NCI-H524 (cell line): ENCODE measurements around the gene PPP4R4.
"Not testable (repeated sequence)": the region's sequence is repeated elsewhere in the genome, so short reads cannot be mapped to it uniquely, and the experiment has no call there.

Experiments
- DNase-seq, 2 experiments: peaks; one replicate each; lab custom pipeline; 2025; lab: John Stamatoyannopoulos, UW

PPP4R4 gene

GRCh38 chr14:94145902-94146527 is 28.1 kb upstream of the PPP4R4 start:
- DNase-seq: peak; percentile 16 to 78

GRCh38 chr14:94152676-94153075 is 21.4 kb upstream of the PPP4R4 start:
- DNase-seq: no peak

- no peak for DNase-seq
Observed at GRCh38 chr14:94153750-94154342, 20.3 kb upstream of the PPP4R4 start.

GRCh38 chr14:94156143-94156542 is 18.0 kb upstream of the PPP4R4 start:
- DNase-seq: not testable (repeated sequence)

- DNase-seq: no peak
Observed at GRCh38 chr14:94157197-94157596, 16.9 kb upstream of the PPP4R4 start.

- DNase-seq: no peak
Observed at GRCh38 chr14:94158239-94158883, 15.8 kb upstream of the PPP4R4 start.

GRCh38 chr14:94161058-94161457 is 13.1 kb upstream of the PPP4R4 start:
- no peak for DNase-seq

- DNase-seq: no peak
Observed at GRCh38 chr14:94161981-94162380, 12.1 kb upstream of the PPP4R4 start.

GRCh38 chr14:94162466-94162865 is 11.7 kb upstream of the PPP4R4 start:
- no peak for DNase-seq

GRCh38 chr14:94163796-94164195 is 10.3 kb upstream of the PPP4R4 start:
- DNase-seq: peak; percentile 21 to 49

GRCh38 chr14:94164685-94165431 is 9.3 kb upstream of the PPP4R4 start:
- peak; percentile 43 to 62 for DNase-seq

GRCh38 chr14:94165744-94166143 is 8.4 kb upstream of the PPP4R4 start:
- DNase-seq: no peak

GRCh38 chr14:94170136-94170535 is 4.0 kb upstream of the PPP4R4 start:
- peak; percentile 83 to 93 for DNase-seq

- DNase-seq: peak; percentile 15 to 59
Observed at GRCh38 chr14:94171208-94171607, 2.9 kb upstream of the PPP4R4 start.

GRCh38 chr14:94172545-94172944 is 1.6 kb upstream of the PPP4R4 start:
- DNase-seq: peak in 1 of 2 experiments; percentile 36

- DNase-seq: peak in 1 of 2 experiments; percentile 68
Observed at GRCh38 chr14:94173471-94173884, 644 bp upstream of the PPP4R4 start.

GRCh38 chr14:94174604-94175010 is 485 bp downstream of the PPP4R4 start:
- no peak for DNase-seq

- DNase-seq: peak; percentile 71 to 73
Observed at GRCh38 chr14:94175011-94175745, 1.1 kb downstream of the PPP4R4 start.

- no peak for DNase-seq
Observed at GRCh38 chr14:94175747-94176146, 1.6 kb downstream of the PPP4R4 start.

- DNase-seq: no peak
Observed at GRCh38 chr14:94176808-94177207, 2.7 kb downstream of the PPP4R4 start.

GRCh38 chr14:94177806-94178205 is 3.7 kb downstream of the PPP4R4 start:
- DNase-seq: no peak

- no peak for DNase-seq
Observed at GRCh38 chr14:94179244-94179643, 5.1 kb downstream of the PPP4R4 start.
